Heart right ventricle (tissue), 16 donors: ENCODE results near the gene LGR5. TPM values are rescaled to one million over a fixed set of nuclear protein-coding genes. Genes with fewer than 3 reads are reported as not detected.

Experiments used
- ATAC-seq, 8 donors: fragments of 200-7000 bp; cut with Tn5 transposase; one replicate each; pipeline ENCODE4 v1.9.1; 2020; ENCODE audit warnings: mild to moderate bottlenecking in 8 of 8, moderate library complexity in 8 of 8, moderate number of reproducible peaks in 1 of 8
- DNase-seq, 2 donors: peaks; one replicate each; pipeline ENCODE4 v3.0.0-alpha.2; 2020
- H3K27ac ChIP-seq, 10 donors: fragments of 200-600 bp; sonication (generic) in 2 of 10; one replicate each; pipeline versions ENCODE4 v1.5.0 to v1.8.0; 2020 to 2022; ENCODE audit warnings: mild to moderate bottlenecking in 3 of 10
- H3K27me3 ChIP-seq, 7 donors: fragments of 200-600 bp; one replicate each; pipeline ENCODE4 v1.8.0; 2021 to 2022; ENCODE audit warnings: mild to moderate bottlenecking in 2 of 7
- H3K36me3 ChIP-seq, 9 donors: fragments of 200-600 bp; sonication (generic) in 1 of 9; one replicate each; pipeline versions ENCODE4 v1.5.0 to v1.8.0; 2020 to 2022; ENCODE audit warnings: mild to moderate bottlenecking in 2 of 9
- H3K4me1 ChIP-seq, 9 donors: fragments of 200-600 bp; sonication (generic) in 1 of 9; one replicate each; pipeline versions ENCODE4 v1.5.0 to v1.8.0; 2020 to 2022; ENCODE audit warnings: mild to moderate bottlenecking in 4 of 9
- H3K4me3 ChIP-seq, 10 donors: fragments of 200-600 bp; sonication (generic) in 2 of 10; one replicate each; pipeline versions ENCODE4 v1.5.0 to v1.8.0; 2020 to 2022; ENCODE audit warnings: mild to moderate bottlenecking in 7 of 10, moderate library complexity in 2 of 10
- H3K9me3 ChIP-seq, 11 donors: fragments of 200-600 bp in 10 of 11; sonication (generic) in 2 of 11; one replicate each; pipeline versions ENCODE4 v1.5.0 to v1.8.0; 2013 to 2022; ENCODE audit warnings: mild to moderate bottlenecking in 2 of 11, control low read depth in 1 of 11, moderate library complexity in 1 of 11
- WGBS, 2 donors: extraction: QIAGEN DNeasy Blood & Tissue Kit; methylation state at CpG; one replicate each; pipeline ENCODE4 v1.1.7; 2013; ENCODE audit warnings: inconsistent platforms in 1 of 2; 5-methylcytosine and 5-hydroxymethylcytosine counted together
- intact Hi-C, 10 donors: fragments of 100-400 bp; cut with DNase I; formaldehyde crosslinking; loops; one replicate each; pipeline versions ENCODE4 v1.11.1 to v1.14.2; 2022
- polyA plus RNA-seq, 2 donors: library from polyadenylated mRNA; stranded (reverse); fragments of 200-250 nt; gene quantifications; one replicate each; pipeline ENCODE4 v1.2.3, GENCODE V29; 2013
- total RNA-seq, 10 donors: library from RNA; stranded (reverse); fragmentation: NEBNext Ultra II Directional in 3 of 10; extraction: Animal tissue kit (Norgen Biotek cat#: 25700) in 3 of 10; gene quantifications; one replicate each; pipeline versions ENCODE4 v1.2.1 to v1.2.4, GENCODE V29; 2021 to 2023
- TF ChIP-seq, protein P1 (sequence below), 9 donors: fragments of 200-600 bp; sonication (generic) in 2 of 9; IDR thresholded peaks; one replicate each; pipeline versions ENCODE4 v1.5.0 to v1.8.0; 2021 to 2022; ENCODE audit warnings: antibody characterized with exemption in 9 of 9, mild to moderate bottlenecking in 5 of 9, moderate library complexity in 1 of 9
- donor health status: Arrhythmogenic right ventricular cardiomyopathy.
- donor health status: ischemic (EF 13 %, LVEDD 7.1; RV severe dilation, severe dysfunction).
- donor health status: healthy with polysubstance abuse.
- donor health status: DM: no; HTN: yes; CAD: no.
- donor health status: DM: no; HTN: no; CAD: no.
- donor health status: ischemic (EF 25% LVEDD 6.9; RV normal size, moderate dysfunction).
- donor health status: ischemic (EF 25% LVEDD 5.7; RV mildly dilated, moderate dysfunction).
- donor health status: healthy.
- donor health status: DM: yes; HTN: yes; CAD: no.
- donor health status: Ischemic cardiomyopathy.
- donor health status: ischemic (EF 35%, LVEDD 5.7; RV mildly dilated, moderate dysfunction).
- donor health status: nonischemic (EF 11% LVEDD 7.7; RV severe dilation, severe dysfunction).
- donor health status: DM: yes; HTN: yes; CAD: no.
- donor health status: PGD.
- donor health status: ischemic (EF 29% LVEDD 5.4; RV normal size, mild dysfunction).
- donor health status: nonischemic (EF 23%, LVEDD 6.1; RV moderate dilation, normal function).

Gene LGR5
- total and polyA plus RNA-seq, 12 donors = 0.06 to 0.37 (median 0.07) TPM; not detected in 9

DNA sequence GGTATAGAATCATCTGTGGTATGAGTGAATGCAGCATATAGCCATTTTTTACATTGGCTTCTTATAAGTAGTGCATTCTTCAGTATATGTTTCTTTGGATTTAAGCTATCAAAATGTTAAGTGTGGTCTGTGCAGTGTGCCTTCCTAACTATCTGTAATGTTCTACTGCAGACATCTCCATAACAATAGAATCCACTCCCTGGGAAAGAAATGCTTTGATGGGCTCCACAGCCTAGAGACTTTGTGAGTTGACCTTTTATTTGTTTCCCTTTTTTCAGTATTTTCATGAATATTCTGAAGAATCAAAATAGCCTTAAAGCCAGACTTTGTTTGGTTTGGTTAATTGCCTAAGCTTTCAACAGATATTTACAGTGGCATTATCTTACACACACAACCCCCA, 116.8 kb downstream of the LGR5 start:
- intact Hi-C loops = loop anchor here in 2 of 10 donors (10.0 kb wide), 1 partner anchor 142 kb away; no protein-coding TSS in a partner anchor
- no peak overlapping the region for H3K27ac ChIP-seq
- no peaks in the 10 kb centered on the region for H3K36me3 ChIP-seq
- no peaks in the 10 kb centered on the region for H3K4me1 ChIP-seq
- no peak for DNase-seq
- ATAC-seq = no peak
- H3K27me3 ChIP-seq = peaks cover 0 to 5% (median 0%) of the 10 kb centered on the region in 7 donors
- H3K4me3 ChIP-seq = no peak overlapping the region
- no peaks in the 10 kb centered on the region for H3K9me3 ChIP-seq
- TF ChIP-seq, protein P1, sequence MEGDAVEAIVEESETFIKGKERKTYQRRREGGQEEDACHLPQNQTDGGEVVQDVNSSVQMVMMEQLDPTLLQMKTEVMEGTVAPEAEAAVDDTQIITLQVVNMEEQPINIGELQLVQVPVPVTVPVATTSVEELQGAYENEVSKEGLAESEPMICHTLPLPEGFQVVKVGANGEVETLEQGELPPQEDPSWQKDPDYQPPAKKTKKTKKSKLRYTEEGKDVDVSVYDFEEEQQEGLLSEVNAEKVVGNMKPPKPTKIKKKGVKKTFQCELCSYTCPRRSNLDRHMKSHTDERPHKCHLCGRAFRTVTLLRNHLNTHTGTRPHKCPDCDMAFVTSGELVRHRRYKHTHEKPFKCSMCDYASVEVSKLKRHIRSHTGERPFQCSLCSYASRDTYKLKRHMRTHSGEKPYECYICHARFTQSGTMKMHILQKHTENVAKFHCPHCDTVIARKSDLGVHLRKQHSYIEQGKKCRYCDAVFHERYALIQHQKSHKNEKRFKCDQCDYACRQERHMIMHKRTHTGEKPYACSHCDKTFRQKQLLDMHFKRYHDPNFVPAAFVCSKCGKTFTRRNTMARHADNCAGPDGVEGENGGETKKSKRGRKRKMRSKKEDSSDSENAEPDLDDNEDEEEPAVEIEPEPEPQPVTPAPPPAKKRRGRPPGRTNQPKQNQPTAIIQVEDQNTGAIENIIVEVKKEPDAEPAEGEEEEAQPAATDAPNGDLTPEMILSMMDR (IDR thresholded peaks at IDR 0.05) = no peak

DNA sequence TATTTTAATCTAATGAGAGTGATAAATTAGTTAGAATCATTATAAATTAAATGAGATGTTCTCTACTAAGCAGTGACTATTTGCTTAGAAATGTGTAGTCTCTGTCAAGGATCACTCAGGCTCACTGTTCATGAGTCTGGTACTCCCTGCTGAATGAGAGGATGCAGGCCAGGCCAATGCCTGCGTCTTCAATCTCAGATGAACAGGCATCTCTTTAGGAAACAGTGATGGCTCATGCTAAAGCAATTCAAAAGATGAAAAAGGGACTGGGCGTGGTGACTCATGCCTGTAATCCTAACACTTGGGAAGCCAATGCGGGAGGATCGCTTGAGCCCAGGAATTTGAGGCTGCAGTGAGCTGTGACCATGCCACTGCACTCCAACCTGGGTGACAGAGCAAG, 117.3 kb downstream of the LGR5 start:
- Histone ChIP-seq H3K27me3 (peaks cover 0 to 5% (median 0%) of the 10 kb centered on the region in 7 donors), H3K4me1 (no peaks in the 10 kb centered on the region), H3K27ac (no peak overlapping the region), H3K9me3 (no peaks in the 10 kb centered on the region), H3K36me3 (no peaks in the 10 kb centered on the region), H3K4me3 (no peak overlapping the region)
- intact Hi-C loops = loop anchor here in 2 of 10 donors (10.0 kb wide), 1 partner anchor 142 kb away; no protein-coding TSS in a partner anchor
- no peak for ATAC-seq
- DNase-seq = no peak
- WGBS, 2 donors = 84 to 88% methylated on average over 4 of the region's 4 CpGs
- TF ChIP-seq, protein P1 (IDR thresholded peaks at IDR 0.05) = no peak

DNA sequence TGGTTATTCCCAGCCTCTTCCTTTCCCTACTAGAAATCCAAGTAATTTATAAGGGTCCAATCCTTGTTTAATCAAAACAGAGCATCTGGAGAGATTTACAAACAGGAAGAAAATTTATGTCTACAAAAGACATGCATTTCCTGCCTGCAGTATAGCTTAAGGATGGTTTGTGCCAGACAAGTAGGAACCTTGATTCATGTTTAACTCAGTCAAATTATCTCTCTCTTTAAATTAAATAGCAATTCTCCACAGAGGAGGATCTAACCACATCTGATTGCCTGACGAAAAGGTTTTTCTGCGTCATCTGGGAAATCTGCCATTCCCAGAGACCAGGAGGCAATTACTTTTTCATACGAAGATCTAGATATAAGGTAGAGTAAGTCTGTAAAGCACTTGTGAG, 118.8 kb downstream of the LGR5 start:
- intact Hi-C loops = loop anchor here in 2 of 10 donors (10.0 kb wide), 1 partner anchor 144 kb away; no protein-coding TSS in a partner anchor
- no peaks in the 10 kb centered on the region for H3K4me1 ChIP-seq
- H3K27me3 ChIP-seq = peaks cover 0 to 5% (median 0%) of the 10 kb centered on the region in 7 donors
- DNase-seq = no peak
- no peak overlapping the region for H3K27ac ChIP-seq
- TF ChIP-seq, protein P1 (IDR thresholded peaks at IDR 0.05) = no peak
- no peak overlapping the region for H3K4me3 ChIP-seq
- ATAC-seq = no peak
- H3K36me3 ChIP-seq = no peaks in the 10 kb centered on the region
- 63 to 64% methylated on average over 3 of the region's 3 CpGs for WGBS, 2 donors
- no peaks in the 10 kb centered on the region for H3K9me3 ChIP-seq

DNA sequence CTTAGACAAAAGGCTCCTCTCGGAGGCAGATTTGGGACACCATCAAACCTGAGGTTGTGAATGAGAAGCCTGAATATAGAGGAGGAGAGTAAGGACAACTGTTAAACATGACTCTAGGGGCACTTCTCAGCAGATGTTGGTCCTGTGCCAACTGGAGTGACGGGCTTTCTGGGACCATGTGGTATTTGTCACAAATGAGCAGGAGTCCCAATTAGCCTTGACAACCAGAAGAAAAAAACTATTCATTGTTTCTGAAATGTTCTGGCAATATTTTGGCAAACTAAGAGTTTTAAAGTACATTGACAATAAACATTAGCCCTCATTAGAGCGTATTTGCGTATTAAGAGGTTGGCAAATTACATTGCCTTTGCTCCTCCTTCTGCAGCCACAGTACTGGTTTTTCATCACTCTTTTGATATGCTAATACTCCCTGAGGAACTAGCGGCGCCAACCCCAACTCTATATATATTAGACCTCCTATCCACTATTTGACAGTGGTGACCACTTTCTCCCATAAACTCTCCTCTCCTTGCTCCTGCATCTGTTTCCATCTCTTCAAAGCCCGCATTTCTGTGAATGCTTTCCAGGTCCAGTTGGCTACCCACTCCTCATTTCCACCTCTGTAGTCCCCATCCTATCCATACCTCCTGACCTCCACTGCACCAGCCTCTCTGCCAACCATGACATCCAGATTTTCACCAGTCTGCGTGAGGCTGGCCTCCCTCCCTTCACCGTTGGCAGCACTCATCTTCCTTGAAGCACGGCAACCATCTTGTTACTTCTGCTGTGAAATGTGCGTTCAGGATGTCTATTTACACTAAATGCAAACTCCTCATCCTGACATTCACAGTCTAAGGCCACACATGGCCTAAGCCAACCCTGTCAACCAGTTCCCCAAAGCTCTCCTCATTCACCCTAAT, 123.3 kb downstream of the LGR5 start:
- WGBS, 2 donors = 65 to 70% methylated on average over 11 of the region's 11 CpGs
- Histone ChIP-seq H3K36me3 (no peaks in the 10 kb centered on the region), H3K27me3 (peaks cover 0 to 5% (median 0%) of the 10 kb centered on the region in 7 donors), H3K27ac (no peak overlapping the region), H3K4me3 (no peak overlapping the region), H3K4me1 (no peaks in the 10 kb centered on the region), H3K9me3 (no peaks in the 10 kb centered on the region)
- intact Hi-C loops = no loop called here
- TF ChIP-seq, protein P1 (IDR thresholded peaks at IDR 0.05) = no peak
- DNase-seq (no peak), ATAC-seq (no peak)
